HepG2 (cell line): ENCODE results near the gene KLHDC1. TPM values are rescaled to one million over a fixed set of nuclear protein-coding genes. Genes with fewer than 3 reads are reported as not detected.

Experiments used
- CBX5 ChIP-seq: sonication (generic); formaldehyde crosslinking; IDR thresholded peaks from 2 replicates; pipeline ENCODE4 v1.4.0; 2020; ENCODE audit warnings: missing genetic modification reagents, borderline replicate concordance
- KDM4B ChIP-seq: sonication (generic); formaldehyde crosslinking; IDR thresholded peaks from 2 replicates; pipeline ENCODE4 v1.4.0; 2020; ENCODE audit warnings: missing genetic modification reagents
- KMT2A ChIP-seq: sonication (generic); formaldehyde crosslinking; IDR thresholded peaks from 2 replicates; pipeline ENCODE4 v1.4.0; 2020; ENCODE audit warnings: missing genetic modification reagents
- MYC ChIP-seq: sonication (generic); formaldehyde crosslinking; IDR thresholded peaks from 2 replicates; pipeline ENCODE4 v1.9.0; 2021; ENCODE audit warnings: missing genetic modification reagents, borderline replicate concordance
- NCOA1 ChIP-seq: sonication (generic); formaldehyde crosslinking; IDR thresholded peaks from 2 replicates; pipeline ENCODE4 v1.9.0; 2021; ENCODE audit warnings: missing genetic modification reagents
- SPEN ChIP-seq: sonication (generic); formaldehyde crosslinking; IDR thresholded peaks from 2 replicates; pipeline ENCODE4 v1.5.1; 2020; ENCODE audit warnings: low read depth, mild to moderate bottlenecking, missing genetic modification reagents
- SRF ChIP-seq: IDR thresholded peaks from 2 replicates; pipeline ENCODE4 v1.6.1; 2011; ENCODE audit warnings: mild to moderate bottlenecking, low read depth, low read length, moderate library complexity
- TBL1XR1 ChIP-seq: fragments of 150-350 bp; IDR thresholded peaks from 2 replicates; pipeline ENCODE4 v1.6.1; 2014; ENCODE audit warnings: borderline replicate concordance, low read length; ENCODE audit not compliant: partially characterized antibody
- ZFY ChIP-seq: sonication (generic); formaldehyde crosslinking; IDR thresholded peaks from 2 replicates; pipeline ENCODE4 v1.4.0; 2020; ENCODE audit warnings: missing genetic modification reagents
- ZNF160 ChIP-seq: sonication (generic); formaldehyde crosslinking; IDR thresholded peaks from 2 replicates; pipeline ENCODE4 v1.8.0; 2022; ENCODE audit warnings: mild to moderate bottlenecking, inconsistent platforms, missing genetic modification reagents
- ZNF230 ChIP-seq: sonication (generic); formaldehyde crosslinking; IDR thresholded peaks from 2 replicates; pipeline ENCODE4 v1.4.0; 2020; ENCODE audit warnings: mild to moderate bottlenecking, missing genetic modification reagents
- ZNF430 ChIP-seq: sonication (generic); formaldehyde crosslinking; IDR thresholded peaks from 2 replicates; pipeline ENCODE4 v1.9.0; 2021; ENCODE audit warnings: mild to moderate bottlenecking, missing genetic modification reagents
- ZNF577 ChIP-seq: sonication (generic); formaldehyde crosslinking; IDR thresholded peaks from 2 replicates; pipeline ENCODE4 v1.4.0; 2020; ENCODE audit warnings: mild to moderate bottlenecking, low read depth, missing genetic modification reagents, borderline replicate concordance
- ZNF747 ChIP-seq: sonication (generic); formaldehyde crosslinking; IDR thresholded peaks from 2 replicates; pipeline ENCODE4 v1.8.1; 2023; ENCODE audit warnings: missing genetic modification reagents, mild to moderate bottlenecking, borderline replicate concordance
- polyA plus RNA-seq, 8 experiments: library from polyadenylated mRNA; depleted of rRNA in 3 of 8; stranded (reverse) in 7 of 8; unstranded in 1 of 8; fragments of >200 nt; fragmentation: Illumina TruSeq in 4 of 8; extraction: Trizol in 4 of 8; gene quantifications; 2 replicates each; pipeline versions ENCODE4 v1.2.1 to v1.2.3, GENCODE V29; 2011 to 2016; ENCODE audit warnings: low read depth in 4 of 8, missing spikeins in 1 of 8, mixed read lengths in 1 of 8; ENCODE audit not compliant: insufficient read depth in 1 of 8
- total RNA-seq, 5 experiments: library from RNA; depleted of rRNA; stranded (reverse); fragments of >200 nt; fragmentation: Illumina TruSeq; extraction: Trizol; gene quantifications; 2 replicates each; pipeline ENCODE4 v1.2.3, GENCODE V29; 2016; ENCODE audit warnings: low read depth in 1 of 5
- TF ChIP-seq, protein P1 (sequence below): sonication (generic); formaldehyde crosslinking; IDR thresholded peaks from 2 replicates; pipeline ENCODE4 v1.5.1; 2020; ENCODE audit warnings: mild to moderate bottlenecking, missing genetic modification reagents, moderate library complexity
- TF ChIP-seq, protein P2 (sequence below): sonication (generic); formaldehyde crosslinking; IDR thresholded peaks from 2 replicates; pipeline ENCODE4 v1.8.1; 2023; ENCODE audit warnings: mild to moderate bottlenecking, missing genetic modification reagents, borderline replicate concordance
- TF ChIP-seq, protein P3 (sequence below): sonication (generic); formaldehyde crosslinking; IDR thresholded peaks from 2 replicates; pipeline ENCODE4 v1.8.1; 2023; ENCODE audit warnings: missing genetic modification reagents, inconsistent platforms, borderline replicate concordance
- TF ChIP-seq, protein P4 (sequence below): sonication (generic); formaldehyde crosslinking; conservative IDR thresholded peaks from 2 replicates; pipeline ENCODE4 v1.4.0; 2020; ENCODE audit warnings: missing genetic modification reagents
- TF ChIP-seq, protein P5 (sequence below): IDR thresholded peaks from 2 replicates; pipeline ENCODE4 v1.6.1; 2016; ENCODE audit warnings: mild to moderate bottlenecking, missing biosample characterization, missing genetic modification reagents
- TF ChIP-seq, protein P6 (sequence below): sonication (generic); formaldehyde crosslinking; conservative IDR thresholded peaks from 2 replicates; pipeline ENCODE4 v1.8.0; 2022; ENCODE audit warnings: mild to moderate bottlenecking, moderate library complexity, missing genetic modification reagents

KLHDC1 gene
- total and polyA plus RNA-seq, 2 of the 13 experiments (the other 11 are each of a cell fraction or from before 2014, with no cell fraction given), result 0.11 TPM; not detected in 1

DNA sequence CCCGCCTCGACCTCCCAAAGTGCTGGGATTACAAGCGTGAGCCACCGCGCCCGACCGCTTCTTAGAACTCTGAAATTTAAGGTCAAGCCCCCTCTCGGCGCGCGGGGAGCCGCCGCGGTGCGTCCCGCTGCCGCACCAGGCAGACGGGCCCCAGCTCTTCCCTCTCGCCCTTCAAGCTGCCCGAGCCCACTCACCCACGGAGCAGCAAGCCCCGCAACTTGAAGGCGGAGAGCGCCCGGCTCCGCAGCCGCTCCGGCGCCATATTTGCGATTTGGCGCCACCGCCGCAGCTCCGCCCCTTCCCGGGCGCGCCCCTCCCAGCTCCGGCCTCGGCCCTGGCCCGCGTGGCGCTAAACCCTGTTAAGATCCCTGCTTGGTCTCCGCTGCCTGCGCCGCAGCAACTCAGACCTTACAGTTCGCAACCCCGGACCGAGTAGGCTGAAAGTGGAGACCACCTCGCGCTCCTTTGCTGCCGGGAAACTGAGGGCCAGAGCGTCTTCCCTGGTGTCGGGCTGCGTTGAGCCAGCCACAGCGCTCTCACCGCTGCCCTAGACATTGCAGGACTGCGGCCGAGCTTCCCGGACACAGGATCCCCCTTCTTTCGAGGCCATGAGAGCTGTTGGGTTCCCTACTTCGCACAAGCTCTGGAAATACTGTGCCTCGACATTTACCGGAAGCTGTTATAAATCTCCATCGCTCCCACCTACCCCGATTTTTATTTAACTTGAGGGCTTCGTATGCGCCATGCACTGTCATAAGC, 4.8 kb upstream of the KLHDC1 start, which contains the start of gene POLE2 (continued):
- TF ChIP-seq MYC (CRISPR knock-in tag), result peak; percentile 97
- peak; percentile 91 for TF ChIP-seq SPEN (CRISPR knock-in tag)
- TF ChIP-seq, protein P1, sequence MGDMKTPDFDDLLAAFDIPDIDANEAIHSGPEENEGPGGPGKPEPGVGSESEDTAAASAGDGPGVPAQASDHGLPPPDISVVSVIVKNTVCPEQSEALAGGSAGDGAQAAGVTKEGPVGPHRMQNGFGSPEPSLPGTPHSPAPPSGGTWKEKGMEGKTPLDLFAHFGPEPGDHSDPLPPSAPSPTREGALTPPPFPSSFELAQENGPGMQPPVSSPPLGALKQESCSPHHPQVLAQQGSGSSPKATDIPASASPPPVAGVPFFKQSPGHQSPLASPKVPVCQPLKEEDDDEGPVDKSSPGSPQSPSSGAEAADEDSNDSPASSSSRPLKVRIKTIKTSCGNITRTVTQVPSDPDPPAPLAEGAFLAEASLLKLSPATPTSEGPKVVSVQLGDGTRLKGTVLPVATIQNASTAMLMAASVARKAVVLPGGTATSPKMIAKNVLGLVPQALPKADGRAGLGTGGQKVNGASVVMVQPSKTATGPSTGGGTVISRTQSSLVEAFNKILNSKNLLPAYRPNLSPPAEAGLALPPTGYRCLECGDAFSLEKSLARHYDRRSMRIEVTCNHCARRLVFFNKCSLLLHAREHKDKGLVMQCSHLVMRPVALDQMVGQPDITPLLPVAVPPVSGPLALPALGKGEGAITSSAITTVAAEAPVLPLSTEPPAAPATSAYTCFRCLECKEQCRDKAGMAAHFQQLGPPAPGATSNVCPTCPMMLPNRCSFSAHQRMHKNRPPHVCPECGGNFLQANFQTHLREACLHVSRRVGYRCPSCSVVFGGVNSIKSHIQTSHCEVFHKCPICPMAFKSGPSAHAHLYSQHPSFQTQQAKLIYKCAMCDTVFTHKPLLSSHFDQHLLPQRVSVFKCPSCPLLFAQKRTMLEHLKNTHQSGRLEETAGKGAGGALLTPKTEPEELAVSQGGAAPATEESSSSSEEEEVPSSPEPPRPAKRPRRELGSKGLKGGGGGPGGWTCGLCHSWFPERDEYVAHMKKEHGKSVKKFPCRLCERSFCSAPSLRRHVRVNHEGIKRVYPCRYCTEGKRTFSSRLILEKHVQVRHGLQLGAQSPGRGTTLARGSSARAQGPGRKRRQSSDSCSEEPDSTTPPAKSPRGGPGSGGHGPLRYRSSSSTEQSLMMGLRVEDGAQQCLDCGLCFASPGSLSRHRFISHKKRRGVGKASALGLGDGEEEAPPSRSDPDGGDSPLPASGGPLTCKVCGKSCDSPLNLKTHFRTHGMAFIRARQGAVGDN, result peak; percentile 99
- peak; percentile 82 for TF ChIP-seq ZNF230 (CRISPR knock-in tag)
- peak; percentile 47; the same call in 1 of the 2 replicates for TF ChIP-seq SRF
- TF ChIP-seq, protein P2, sequence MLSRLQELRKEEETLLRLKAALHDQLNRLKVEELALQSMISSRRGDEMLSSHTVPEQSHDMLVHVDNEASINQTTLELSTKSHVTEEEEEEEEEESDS (CRISPR knock-in tag), result no peak
- peak; percentile 78 for TF ChIP-seq KMT2A (CRISPR knock-in tag)
- no peak for TF ChIP-seq TBL1XR1
- TF ChIP-seq, protein P3, sequence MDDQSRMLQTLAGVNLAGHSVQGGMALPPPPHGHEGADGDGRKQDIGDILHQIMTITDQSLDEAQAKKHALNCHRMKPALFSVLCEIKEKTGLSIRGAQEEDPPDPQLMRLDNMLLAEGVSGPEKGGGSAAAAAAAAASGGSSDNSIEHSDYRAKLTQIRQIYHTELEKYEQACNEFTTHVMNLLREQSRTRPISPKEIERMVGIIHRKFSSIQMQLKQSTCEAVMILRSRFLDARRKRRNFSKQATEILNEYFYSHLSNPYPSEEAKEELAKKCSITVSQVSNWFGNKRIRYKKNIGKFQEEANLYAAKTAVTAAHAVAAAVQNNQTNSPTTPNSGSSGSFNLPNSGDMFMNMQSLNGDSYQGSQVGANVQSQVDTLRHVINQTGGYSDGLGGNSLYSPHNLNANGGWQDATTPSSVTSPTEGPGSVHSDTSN (CRISPR knock-in tag), result 0 out of 2 replicates have a peak, but pooled peaks have one; percentile 50
- 0 out of 2 replicates have a peak, but pooled peaks have one; percentile 63 for TF ChIP-seq ZNF747 (CRISPR knock-in tag)
- TF ChIP-seq ZNF577 (CRISPR knock-in tag), result peak; percentile 68; the same call in 1 of the 2 replicates
- peak; percentile 90 for TF ChIP-seq ZFY (CRISPR knock-in tag)
- TF ChIP-seq, protein P4, sequence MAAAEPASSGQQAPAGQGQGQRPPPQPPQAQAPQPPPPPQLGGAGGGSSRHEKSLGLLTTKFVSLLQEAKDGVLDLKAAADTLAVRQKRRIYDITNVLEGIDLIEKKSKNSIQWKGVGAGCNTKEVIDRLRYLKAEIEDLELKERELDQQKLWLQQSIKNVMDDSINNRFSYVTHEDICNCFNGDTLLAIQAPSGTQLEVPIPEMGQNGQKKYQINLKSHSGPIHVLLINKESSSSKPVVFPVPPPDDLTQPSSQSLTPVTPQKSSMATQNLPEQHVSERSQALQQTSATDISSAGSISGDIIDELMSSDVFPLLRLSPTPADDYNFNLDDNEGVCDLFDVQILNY (CRISPR knock-in tag), result peak; percentile 93
- TF ChIP-seq ZNF430 (CRISPR knock-in tag), result peak; percentile 30; the same call in 1 of the 2 replicates
- TF ChIP-seq KDM4B (CRISPR knock-in tag), result 0 out of 2 replicates have a peak, but pooled peaks have one; percentile 21
- TF ChIP-seq NCOA1, result no peak
- TF ChIP-seq ZNF160 (CRISPR knock-in tag), result peak; percentile 71; the same call in 1 of the 2 replicates
- TF ChIP-seq, protein P5, sequence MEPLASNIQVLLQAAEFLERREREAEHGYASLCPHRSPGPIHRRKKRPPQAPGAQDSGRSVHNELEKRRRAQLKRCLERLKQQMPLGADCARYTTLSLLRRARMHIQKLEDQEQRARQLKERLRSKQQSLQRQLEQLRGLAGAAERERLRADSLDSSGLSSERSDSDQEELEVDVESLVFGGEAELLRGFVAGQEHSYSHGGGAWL (CRISPR knock-in tag), result 0 out of 2 replicates have a peak, but pooled peaks have one; percentile 24
- TF ChIP-seq, protein P6, sequence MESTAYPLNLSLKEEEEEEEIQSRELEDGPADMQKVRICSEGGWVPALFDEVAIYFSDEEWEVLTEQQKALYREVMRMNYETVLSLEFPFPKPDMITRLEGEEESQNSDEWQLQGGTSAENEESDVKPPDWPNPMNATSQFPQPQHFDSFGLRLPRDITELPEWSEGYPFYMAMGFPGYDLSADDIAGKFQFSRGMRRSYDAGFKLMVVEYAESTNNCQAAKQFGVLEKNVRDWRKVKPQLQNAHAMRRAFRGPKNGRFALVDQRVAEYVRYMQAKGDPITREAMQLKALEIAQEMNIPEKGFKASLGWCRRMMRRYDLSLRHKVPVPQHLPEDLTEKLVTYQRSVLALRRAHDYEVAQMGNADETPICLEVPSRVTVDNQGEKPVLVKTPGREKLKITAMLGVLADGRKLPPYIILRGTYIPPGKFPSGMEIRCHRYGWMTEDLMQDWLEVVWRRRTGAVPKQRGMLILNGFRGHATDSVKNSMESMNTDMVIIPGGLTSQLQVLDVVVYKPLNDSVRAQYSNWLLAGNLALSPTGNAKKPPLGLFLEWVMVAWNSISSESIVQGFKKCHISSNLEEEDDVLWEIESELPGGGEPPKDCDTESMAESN, result peak; percentile 89
- TF ChIP-seq CBX5 (CRISPR knock-in tag), result no peak; the same call in 1 of the 2 replicates
